Thymus (tissue), 11 donors: ENCODE results near the gene ZNF554. TPM values are rescaled to one million over a fixed set of nuclear protein-coding genes. Genes with fewer than 3 reads are reported as not detected.

Source experiments
- DNase-seq, 9 donors: peaks; one replicate each; pipeline ENCODE4 v3.0.0-alpha.2; 2013; ENCODE audit warnings: low spot score in 9 of 9, low read depth in 6 of 9, missing footprints in 1 of 9
- H3K27ac ChIP-seq, 2 donors: one replicate each; pipeline ENCODE4 v1.5.1; 2013; ENCODE audit warnings: control low read depth in 1 of 2, low read depth in 1 of 2, low read length in 1 of 2, mild to moderate bottlenecking in 1 of 2, moderate library complexity in 1 of 2
- H3K27me3 ChIP-seq, 2 donors: one replicate each; pipeline ENCODE4 v1.5.1; 2013; ENCODE audit warnings: low read length in 1 of 2; ENCODE audit not compliant: control insufficient read depth in 2 of 2, insufficient read depth in 1 of 2
- H3K36me3 ChIP-seq, 2 donors: one replicate each; pipeline ENCODE4 v1.5.1; 2013; ENCODE audit warnings: low read length in 1 of 2, mild to moderate bottlenecking in 1 of 2, moderate library complexity in 1 of 2; ENCODE audit not compliant: control insufficient read depth in 2 of 2, insufficient read depth in 2 of 2
- H3K4me1 ChIP-seq, 2 donors: one replicate each; pipeline ENCODE4 v1.5.1; 2013; ENCODE audit warnings: low read length in 2 of 2; ENCODE audit not compliant: control insufficient read depth in 2 of 2, insufficient read depth in 2 of 2
- H3K4me3 ChIP-seq, 2 donors: one replicate each; pipeline ENCODE4 v1.5.1; 2013; ENCODE audit warnings: low read length in 2 of 2, control low read depth in 1 of 2, mild to moderate bottlenecking in 1 of 2
- H3K9me3 ChIP-seq, 2 donors: one replicate each; pipeline ENCODE4 v1.5.1; 2013; ENCODE audit warnings: low read length in 1 of 2, mild to moderate bottlenecking in 1 of 2; ENCODE audit not compliant: control insufficient read depth in 2 of 2, insufficient read depth in 1 of 2
- WGBS: extraction: QIAGEN DNeasy Blood & Tissue Kit; methylation state at CpG from one replicate; pipeline ENCODE4 v1.1.7; 2013; 5-methylcytosine and 5-hydroxymethylcytosine counted together
- polyA plus RNA-seq: library from polyadenylated mRNA; stranded (reverse); fragments of 200-250 nt; gene quantifications from one replicate; pipeline ENCODE4 v1.2.3, GENCODE V29; 2013
- total RNA-seq: library from RNA; stranded (reverse); fragments of 120-200 nt; gene quantifications from one replicate; pipeline ENCODE4 v1.2.4, GENCODE V29; 2013
- donor health status: healthy.

Gene ZNF554
- total and polyA plus RNA-seq, 2 donors: 4.4 to 7.1 TPM

DNA sequence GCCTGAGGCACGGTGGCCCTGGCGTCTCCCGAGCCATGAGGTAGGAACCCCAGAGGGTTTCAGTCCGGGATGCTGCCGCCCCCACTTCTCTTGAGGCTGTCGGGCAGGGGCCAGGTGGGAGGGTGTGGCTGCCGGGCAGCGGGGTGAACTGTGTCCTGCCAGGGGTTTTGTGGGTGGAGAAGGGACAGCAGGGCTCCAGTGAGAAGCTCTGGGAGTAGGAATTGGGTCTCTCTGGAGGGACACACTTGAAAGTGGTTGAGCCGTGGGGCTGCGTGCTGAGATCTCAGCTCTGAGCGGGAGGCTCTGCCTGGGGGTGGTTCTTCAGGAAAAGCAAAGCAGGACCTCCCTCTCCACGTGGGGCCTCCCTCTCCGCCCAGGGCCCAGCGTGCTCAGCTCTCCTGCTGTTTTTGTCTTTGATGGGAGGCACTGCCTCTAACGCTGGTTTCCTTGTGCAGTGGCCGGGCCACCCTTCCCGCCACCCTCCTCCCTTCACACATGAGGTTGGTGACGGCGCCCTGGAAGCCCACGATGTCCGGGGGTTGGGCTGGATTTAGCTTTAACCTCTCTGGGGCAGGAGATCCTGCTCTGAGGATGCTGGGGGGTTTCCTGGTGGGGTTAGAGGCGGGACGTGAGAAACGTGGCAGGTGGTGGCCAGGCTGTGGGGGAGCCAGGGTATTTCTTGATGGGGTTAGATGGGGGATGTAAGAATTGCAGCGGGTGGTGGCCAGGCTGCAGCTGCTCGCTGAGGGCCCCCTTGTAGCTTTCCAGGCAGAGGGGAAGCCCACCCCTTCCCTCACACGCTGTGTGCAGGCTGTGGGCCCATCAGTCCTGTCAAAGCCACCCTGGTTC, 15.3 kb upstream of the ZNF554 start:
- no peaks in the 10 kb centered on the region for H3K4me1 ChIP-seq
- H3K4me3 ChIP-seq: no peak overlapping the region
- peaks cover 88 to 98% of the 10 kb centered on the region in 2 donors for H3K36me3 ChIP-seq
- H3K9me3 ChIP-seq: peaks cover 0 to 1% of the 10 kb centered on the region in 2 donors
- no peaks in the 10 kb centered on the region for H3K27me3 ChIP-seq
- no peak for DNase-seq
- H3K27ac ChIP-seq: no peak overlapping the region
- 91% methylated on average over 27 of the region's 27 CpGs for WGBS

DNA sequence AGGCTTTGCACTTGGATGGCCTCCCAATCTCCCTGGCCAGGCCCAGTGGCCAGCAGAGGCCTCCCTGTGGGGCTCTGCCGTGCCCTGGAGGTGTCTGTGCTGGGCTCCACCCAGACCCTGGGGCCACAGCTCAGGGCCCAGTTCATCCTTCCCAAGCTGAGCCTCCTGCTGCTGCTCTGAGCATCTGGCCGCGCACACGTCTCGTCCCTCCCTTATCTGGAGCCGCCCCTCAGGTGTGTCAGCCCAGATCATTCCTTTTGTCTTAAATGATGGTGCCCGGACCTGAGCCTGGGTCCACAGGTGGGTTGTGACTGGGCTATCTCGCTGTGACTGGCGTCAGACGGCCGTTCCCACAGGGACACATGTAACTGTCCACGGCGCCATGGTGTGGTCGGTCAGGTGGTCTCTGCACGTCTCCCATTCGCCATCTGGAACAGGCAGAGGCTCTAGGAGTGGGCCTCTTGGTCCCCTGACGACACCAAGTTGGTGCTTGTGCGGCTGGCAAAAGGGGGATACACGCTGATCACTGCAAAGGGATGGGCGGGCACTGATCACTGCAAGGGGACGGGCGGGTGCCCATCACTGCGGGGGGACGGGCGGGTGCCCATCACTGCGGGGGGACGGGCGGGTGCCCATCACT, 14.3 kb upstream of the ZNF554 start:
- no peak overlapping the region for H3K4me3 ChIP-seq
- H3K27me3 ChIP-seq: no peaks in the 10 kb centered on the region
- DNase-seq: no peak
- no peaks in the 10 kb centered on the region for H3K4me1 ChIP-seq
- over 99% methylated on average over 28 of the region's 28 CpGs for WGBS
- peaks cover 91 to 98% of the 10 kb centered on the region in 2 donors for H3K36me3 ChIP-seq
- H3K27ac ChIP-seq: no peak overlapping the region
- H3K9me3 ChIP-seq: peaks cover 0 to 1% of the 10 kb centered on the region in 2 donors

DNA sequence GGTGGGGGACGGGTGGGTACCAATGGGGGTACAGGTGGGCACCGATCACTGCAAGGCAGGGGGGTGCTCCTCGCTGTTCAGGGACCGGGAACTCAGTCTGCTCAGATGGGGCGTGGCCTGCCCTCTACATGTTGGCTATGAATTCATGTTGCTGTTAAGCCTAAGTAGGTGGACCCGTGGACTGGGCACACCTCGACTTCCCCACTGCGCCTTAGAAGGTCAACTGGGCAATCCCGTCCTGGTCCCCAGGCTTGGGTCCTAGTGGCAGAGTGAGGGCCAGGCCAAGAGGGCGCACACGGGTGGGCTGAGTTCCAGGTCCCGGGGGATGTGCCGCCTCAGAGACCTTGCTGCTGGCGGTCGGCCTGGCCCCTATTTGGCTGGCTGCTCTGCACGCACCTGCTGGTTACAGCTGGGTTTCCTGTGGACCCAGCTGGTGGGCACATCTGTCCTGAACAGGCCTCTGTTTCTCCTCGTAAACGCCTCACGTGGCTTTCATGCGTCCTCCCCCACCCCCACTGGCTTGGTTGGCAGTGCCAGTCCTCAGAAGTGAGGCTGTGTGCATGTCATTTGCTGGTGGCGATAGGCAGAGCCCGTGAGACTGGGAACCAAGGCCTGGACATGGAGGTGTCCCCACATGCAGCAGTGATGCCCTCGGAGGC, 13.5 kb upstream of the ZNF554 start:
- Histone ChIP-seq H3K4me3 (no peak overlapping the region), H3K27ac (no peak overlapping the region), H3K27me3 (no peaks in the 10 kb centered on the region), H3K36me3 (peaks cover 91 to 98% of the 10 kb centered on the region in 2 donors), H3K9me3 (peaks cover 1 to 2% of the 10 kb centered on the region in 2 donors), H3K4me1 (no peaks in the 10 kb centered on the region)
- 97% methylated on average over 23 of the region's 23 CpGs for WGBS
- DNase-seq: no peak

DNA sequence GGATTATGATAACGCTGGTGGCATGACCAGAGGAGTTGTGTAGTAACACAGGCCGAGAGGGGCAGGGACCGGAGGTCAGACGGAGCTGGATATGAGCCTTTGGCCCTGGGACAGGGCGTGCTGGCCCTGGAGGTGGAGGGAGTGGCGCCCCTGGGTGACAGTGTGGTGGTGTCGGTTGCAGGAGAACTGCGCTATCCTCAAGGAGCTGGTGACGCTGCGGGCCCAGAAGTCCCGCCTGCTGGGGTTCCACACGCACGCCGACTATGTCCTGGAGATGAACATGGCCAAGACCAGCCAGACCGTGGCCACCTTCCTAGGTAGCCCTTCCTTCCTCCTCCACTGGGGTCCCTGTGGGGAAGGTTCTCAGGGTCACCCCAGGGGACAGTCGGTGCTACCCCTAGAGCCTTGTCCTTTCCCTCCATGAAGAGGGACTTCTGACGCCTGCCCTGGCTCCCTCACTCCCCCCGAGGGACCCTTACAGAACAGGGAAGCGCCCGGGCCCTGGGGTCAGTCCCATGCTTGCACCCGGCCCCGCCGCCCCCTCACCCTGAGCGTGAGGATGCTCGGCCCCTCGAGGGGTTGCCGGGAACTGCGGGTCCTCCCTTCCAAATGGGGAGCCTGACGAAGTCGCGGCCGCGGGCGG, 12.8 kb upstream of the ZNF554 start:
- H3K4me1 ChIP-seq: no peaks in the 10 kb centered on the region
- peaks cover 90 to 98% of the 10 kb centered on the region in 2 donors for H3K36me3 ChIP-seq
- DNase-seq: no peak
- H3K4me3 ChIP-seq: no peak overlapping the region
- 97% methylated on average over 34 of the region's 34 CpGs for WGBS
- H3K27ac ChIP-seq: no peak overlapping the region
- no peaks in the 10 kb centered on the region for H3K27me3 ChIP-seq
- peaks cover 0 to 5% of the 10 kb centered on the region in 2 donors for H3K9me3 ChIP-seq

DNA sequence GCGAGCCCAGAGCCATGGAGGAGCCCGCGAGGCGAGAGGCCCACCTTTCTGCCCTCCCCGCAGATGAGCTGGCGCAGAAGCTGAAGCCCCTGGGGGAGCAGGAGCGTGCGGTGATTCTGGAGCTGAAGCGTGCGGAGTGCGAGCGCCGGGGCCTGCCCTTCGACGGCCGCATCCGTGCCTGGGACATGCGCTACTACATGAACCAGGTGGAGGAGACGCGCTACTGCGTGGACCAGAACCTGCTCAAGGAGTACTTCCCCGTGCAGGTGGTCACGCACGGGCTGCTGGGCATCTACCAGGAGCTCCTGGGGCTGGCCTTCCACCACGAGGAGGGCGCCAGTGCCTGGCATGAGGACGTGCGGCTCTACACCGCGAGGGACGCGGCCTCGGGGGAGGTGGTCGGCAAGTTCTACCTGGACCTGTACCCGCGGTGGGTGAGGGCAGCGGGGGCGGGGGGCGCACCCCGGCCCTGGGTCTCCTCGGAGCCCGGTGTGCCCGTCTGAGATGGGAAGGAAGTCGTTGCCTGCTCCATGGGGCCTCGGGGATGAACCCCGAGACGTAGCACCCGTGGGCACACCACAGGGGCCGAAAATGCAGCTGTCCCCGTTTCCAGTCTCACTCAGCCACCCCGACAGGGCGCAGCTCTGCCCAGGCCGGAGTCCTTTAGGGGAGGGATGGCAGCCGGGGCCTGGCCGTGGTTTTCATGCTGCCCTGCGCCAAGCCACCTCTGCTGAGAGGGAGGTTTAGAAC, 12.1 kb upstream of the ZNF554 start:
- 98% methylated on average over 56 of the region's 56 CpGs for WGBS
- no peaks in the 10 kb centered on the region for H3K4me1 ChIP-seq
- no peaks in the 10 kb centered on the region for H3K27me3 ChIP-seq
- no peak overlapping the region for H3K27ac ChIP-seq
- DNase-seq: no peak
- no peak overlapping the region for H3K4me3 ChIP-seq
- H3K36me3 ChIP-seq: peaks cover 87 to 98% of the 10 kb centered on the region in 2 donors
- H3K9me3 ChIP-seq: peaks cover 0 to 5% of the 10 kb centered on the region in 2 donors

DNA sequence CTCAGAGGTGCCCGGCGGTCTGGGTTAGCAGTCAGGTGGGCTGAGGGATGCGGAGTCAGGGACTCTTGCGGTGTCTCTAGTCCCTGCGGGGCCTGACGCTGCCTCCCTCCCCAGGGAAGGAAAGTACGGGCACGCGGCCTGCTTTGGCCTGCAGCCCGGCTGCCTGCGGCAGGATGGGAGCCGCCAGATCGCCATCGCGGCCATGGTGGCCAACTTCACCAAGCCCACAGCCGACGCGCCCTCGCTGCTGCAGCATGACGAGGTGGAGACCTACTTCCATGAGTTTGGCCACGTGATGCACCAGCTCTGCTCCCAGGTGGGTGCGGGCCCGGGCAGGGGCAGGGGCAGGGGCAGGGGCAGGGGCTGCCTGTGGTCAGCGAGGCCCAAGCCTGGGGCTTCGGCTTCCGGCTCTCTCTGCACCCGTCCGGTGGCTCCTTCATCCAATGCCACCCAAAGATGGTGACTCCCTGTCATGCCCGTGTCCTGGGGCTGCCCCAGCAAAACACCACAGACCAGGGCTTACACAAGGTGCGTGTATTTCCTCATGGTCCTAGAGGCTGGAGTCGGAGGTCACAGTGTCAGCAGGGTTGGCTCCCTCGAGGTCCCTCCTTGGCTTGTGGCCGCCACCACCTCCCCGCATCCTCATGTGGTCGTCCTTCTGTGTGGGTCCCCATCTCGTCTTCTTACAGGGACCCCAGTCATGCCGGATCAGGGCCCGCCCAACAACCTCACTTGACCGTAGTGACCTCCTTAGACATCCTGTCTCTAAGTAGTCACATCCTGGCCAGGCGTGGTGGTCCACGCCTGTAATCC, 11.3 kb upstream of the ZNF554 start:
- Histone ChIP-seq H3K27ac (no peak overlapping the region), H3K36me3 (peaks cover 86 to 98% of the 10 kb centered on the region in 2 donors), H3K4me1 (no peaks in the 10 kb centered on the region), H3K4me3 (no peak overlapping the region), H3K9me3 (peaks cover 0 to 5% of the 10 kb centered on the region in 2 donors), H3K27me3 (no peaks in the 10 kb centered on the region)
- WGBS: 99% methylated on average over 41 of the region's 41 CpGs
- no peak for DNase-seq

DNA sequence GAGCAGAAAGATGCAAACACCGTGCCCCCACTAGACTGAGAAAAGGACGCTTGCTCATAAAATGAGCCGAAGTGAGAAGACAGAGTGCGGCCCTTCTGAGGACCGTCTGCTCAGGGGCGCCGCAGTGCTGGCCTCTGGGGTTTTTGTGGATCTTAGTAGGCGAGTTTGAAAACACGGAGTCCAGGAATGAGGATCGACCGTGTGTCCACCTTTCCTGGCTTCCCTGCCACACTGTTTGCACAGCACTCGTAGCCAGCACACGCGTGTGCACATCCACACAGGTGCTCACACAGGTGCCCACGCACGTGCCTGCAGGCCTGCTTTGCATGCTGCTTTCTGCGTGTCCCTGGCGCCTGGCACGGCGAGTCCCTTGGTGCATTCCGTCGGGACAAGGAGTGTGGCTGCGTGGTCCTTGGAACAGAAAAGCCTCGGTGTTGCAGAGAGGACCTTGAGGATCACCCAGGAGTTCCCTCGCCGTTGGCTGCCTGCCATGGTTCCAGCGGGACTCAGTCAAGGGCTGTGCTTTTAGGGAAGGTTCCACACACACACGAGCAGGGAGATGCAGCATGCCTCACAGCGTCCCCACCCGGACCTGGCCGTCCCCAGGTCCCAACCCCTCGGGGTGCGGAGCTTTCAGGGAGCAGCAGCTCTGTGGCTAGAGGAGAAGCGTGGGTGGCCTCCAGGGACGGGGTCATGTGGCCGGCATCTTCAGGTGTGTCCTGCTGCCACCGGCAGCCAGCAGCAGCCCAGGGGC, 10.1 kb upstream of the ZNF554 start:
- no peak for DNase-seq
- peaks cover 0 to 5% of the 10 kb centered on the region in 2 donors for H3K9me3 ChIP-seq
- 97% methylated on average over 37 of the region's 37 CpGs for WGBS
- H3K27me3 ChIP-seq: no peaks in the 10 kb centered on the region
- no peaks in the 10 kb centered on the region for H3K4me1 ChIP-seq
- H3K27ac ChIP-seq: no peak overlapping the region
- H3K36me3 ChIP-seq: peaks cover 84 to 98% of the 10 kb centered on the region in 2 donors
- H3K4me3 ChIP-seq: no peak overlapping the region
